Measurements from ENCODE around the gene GK.

- TF ChIP-seq POLR2A (IDR thresholded peaks at IDR 0.05) (no peak), CTCF (IDR thresholded peaks at IDR 0.05) (no peak)
Measured at GRCh38 chrX:30734782-30735181, 81.6 kb downstream of the GK start.

Data from uterus (tissue), 2 donors.